GM23338 (cell line): ENCODE results near the gene MYO1D. TPM values are rescaled to one million over a fixed set of nuclear protein-coding genes. Genes with fewer than 3 reads are reported as not detected.

ENCODE experiments used
- ATAC-seq: fragments of 200-7000 bp; cut with Tn5 transposase; 3 replicates; pipeline ENCODE4 v1.9.1; 2020
- DNase-seq: peaks from one replicate; pipeline ENCODE4 v3.0.0-alpha.2; 2015; ENCODE audit warnings: low spot score
- H2AFZ ChIP-seq: fragments of 200-600 bp; sonication (generic); 2 replicates; pipeline ENCODE4 v1.8.0; 2016; ENCODE audit warnings: antibody characterized with exemption, mild to moderate bottlenecking, moderate library complexity
- H3F3A ChIP-seq: fragments of 200-600 bp; sonication (generic); replicated peaks from 2 replicates; pipeline ENCODE4 v1.8.0; 2017; ENCODE audit warnings: antibody characterized with exemption, mixed run types, low read depth
- H3K27ac ChIP-seq: fragments of 200-600 bp; sonication (generic); 2 replicates; pipeline ENCODE4 v1.6.1; 2016; ENCODE audit warnings: low read depth
- H3K27me3 ChIP-seq: fragments of 200-600 bp; sonication (generic); 2 replicates; pipeline ENCODE4 v1.8.0; 2016; ENCODE audit warnings: mild to moderate bottlenecking, mixed run types, moderate library complexity; ENCODE audit not compliant: insufficient read depth
- H3K36me3 ChIP-seq: fragments of 200-600 bp; sonication (generic); 2 replicates; pipeline ENCODE4 v1.8.0; 2016; ENCODE audit warnings: mild to moderate bottlenecking; ENCODE audit not compliant: insufficient read depth
- H3K4me1 ChIP-seq: fragments of 200-600 bp; sonication (generic); 2 replicates; pipeline ENCODE4 v1.8.0; 2016; ENCODE audit warnings: mild to moderate bottlenecking, moderate library complexity; ENCODE audit not compliant: insufficient read depth
- H3K4me2 ChIP-seq: fragments of 200-600 bp; sonication (generic); 2 replicates; pipeline ENCODE4 v1.7.1; 2017; ENCODE audit warnings: mixed run types
- H3K4me3 ChIP-seq: fragments of 200-600 bp; sonication (generic); 2 replicates; pipeline ENCODE4 v1.6.1; 2016; ENCODE audit warnings: mixed run types
- H3K79me2 ChIP-seq: fragments of 200-600 bp; sonication (generic); replicated peaks from 2 replicates; pipeline ENCODE4 v1.8.0; 2017; ENCODE audit warnings: mild to moderate bottlenecking; ENCODE audit not compliant: insufficient read depth
- H3K9me2 ChIP-seq: fragments of 200-600 bp; sonication (generic); 2 replicates; pipeline ENCODE4 v1.8.0; 2017; ENCODE audit not compliant: insufficient read depth
- H4K20me1 ChIP-seq: fragments of 200-600 bp; sonication (generic); replicated peaks from 2 replicates; pipeline ENCODE4 v1.8.0; 2017; ENCODE audit warnings: mild to moderate bottlenecking; ENCODE audit not compliant: insufficient read depth
- H3K27ac Mint-ChIP-seq: 2 replicates; pipeline ENCODE4 v1.8.0; 2020; ENCODE audit warnings: inconsistent platforms, mild to moderate bottlenecking, moderate library complexity, mixed read lengths
- H3K27me3 Mint-ChIP-seq: 3 replicates; pipeline ENCODE4 v1.8.0; 2022; ENCODE audit warnings: low read depth, mild to moderate bottlenecking, moderate library complexity, mixed read lengths, inconsistent platforms; ENCODE audit not compliant: insufficient read depth, poor library complexity
- H3K36me3 Mint-ChIP-seq: 3 replicates; pipeline ENCODE4 v1.8.0; 2021; ENCODE audit warnings: low read depth, mild to moderate bottlenecking, inconsistent platforms, moderate library complexity, mixed read lengths
- H3K4me1 Mint-ChIP-seq: 3 replicates; pipeline ENCODE4 v1.8.0; 2020; ENCODE audit warnings: mild to moderate bottlenecking, inconsistent platforms, mixed read lengths
- H3K4me3 Mint-ChIP-seq: 3 replicates; pipeline ENCODE4 v1.8.0; 2021; ENCODE audit warnings: moderate library complexity, mild to moderate bottlenecking, inconsistent platforms, mixed read lengths
- H3K9me3 Mint-ChIP-seq: 3 replicates; pipeline ENCODE4 v1.8.0; 2020; ENCODE audit warnings: moderate library complexity, mild to moderate bottlenecking, inconsistent platforms, mixed read lengths
- CREB1 ChIP-seq: fragments of 250-450 bp; sonication (Bioruptor Pico); IDR thresholded peaks from 2 replicates; pipeline ENCODE4 v1.5.0; 2020; ENCODE audit warnings: low read depth, mild to moderate bottlenecking, moderate library complexity
- EZH2 ChIP-seq: fragments of 200-600 bp; sonication (generic); IDR thresholded peaks from one replicate; pipeline ENCODE4 v1.8.0; 2017; ENCODE audit warnings: antibody characterized with exemption, mild to moderate bottlenecking, low read depth; ENCODE audit not compliant: unreplicated experiment
- EZH2phosphoT487 ChIP-seq: fragments of 200-600 bp; sonication (generic); IDR thresholded peaks from one replicate; pipeline ENCODE4 v1.8.1; 2018; ENCODE audit warnings: antibody characterized with exemption; ENCODE audit not compliant: unreplicated experiment
- JUNB ChIP-seq: IDR thresholded peaks from one replicate; pipeline ENCODE4 v1.6.1; 2016; ENCODE audit warnings: antibody characterized with exemption; ENCODE audit not compliant: unreplicated experiment
- NANOG ChIP-seq: IDR thresholded peaks from 2 replicates; pipeline ENCODE4 v1.6.1; 2016; ENCODE audit warnings: antibody characterized with exemption, borderline replicate concordance
- POLR2AphosphoS5 ChIP-seq: IDR thresholded peaks from 2 replicates; pipeline ENCODE4 v1.6.1; 2016; ENCODE audit warnings: antibody characterized with exemption, low read depth
- STAT1 ChIP-seq: IDR thresholded peaks from one replicate; pipeline ENCODE4 v1.6.1; 2016; ENCODE audit warnings: antibody characterized with exemption; ENCODE audit not compliant: unreplicated experiment
- ZNF114 ChIP-seq: fragments of 250-450 bp; sonication (Bioruptor Pico); IDR thresholded peaks from 2 replicates; pipeline ENCODE4 v1.5.0; 2020; ENCODE audit warnings: mild to moderate bottlenecking, moderate library complexity
- ZNF331 ChIP-seq: fragments of 250-450 bp; sonication (Bioruptor Pico); IDR thresholded peaks from 2 replicates; pipeline ENCODE4 v1.5.0; 2020; ENCODE audit warnings: low read depth, mild to moderate bottlenecking, moderate library complexity
- polyA plus RNA-seq: library from polyadenylated mRNA; unstranded; fragments of >200 nt; fragmentation: Nextera tagmentation; extraction: Ambion mirVana; gene quantifications from 2 replicates; pipeline ENCODE4 v1.2.1, GENCODE V29; 2016
- total RNA-seq: library from RNA; depleted of rRNA; stranded (reverse); fragments of >200 nt; shearing (Covaris generic); gene quantifications from 2 replicates; pipeline ENCODE4 v1.2.3, GENCODE V29; 2014
- TF ChIP-seq, protein P1 (sequence below): IDR thresholded peaks from one replicate; pipeline ENCODE4 v1.6.1; 2018; ENCODE audit warnings: antibody characterized with exemption; ENCODE audit not compliant: unreplicated experiment
- TF ChIP-seq, protein P2 (sequence below), 2 experiments: fragments of 200-600 bp in 1 of 2; sonication (generic) in 1 of 2; conservative IDR thresholded peaks; 2 replicates each; pipeline versions ENCODE4 v1.5.1 to v1.6.1; 2016 to 2017; ENCODE audit warnings: antibody characterized with exemption in 2 of 2, low read depth in 2 of 2, mild to moderate bottlenecking in 2 of 2, moderate library complexity in 1 of 2
- TF ChIP-seq, protein P3 (sequence below): IDR thresholded peaks from 2 replicates; pipeline ENCODE4 v1.6.1; 2016; ENCODE audit warnings: antibody characterized with exemption
- TF ChIP-seq, protein P4 (sequence below): fragments of 250-450 bp; sonication (Bioruptor Pico); IDR thresholded peaks from 2 replicates; pipeline ENCODE4 v1.5.0; 2020; ENCODE audit warnings: mild to moderate bottlenecking, moderate library complexity

Gene MYO1D
- total and polyA plus RNA-seq, 2 experiments from 2014 or later, result 8.6 to 28.6 TPM

DNA sequence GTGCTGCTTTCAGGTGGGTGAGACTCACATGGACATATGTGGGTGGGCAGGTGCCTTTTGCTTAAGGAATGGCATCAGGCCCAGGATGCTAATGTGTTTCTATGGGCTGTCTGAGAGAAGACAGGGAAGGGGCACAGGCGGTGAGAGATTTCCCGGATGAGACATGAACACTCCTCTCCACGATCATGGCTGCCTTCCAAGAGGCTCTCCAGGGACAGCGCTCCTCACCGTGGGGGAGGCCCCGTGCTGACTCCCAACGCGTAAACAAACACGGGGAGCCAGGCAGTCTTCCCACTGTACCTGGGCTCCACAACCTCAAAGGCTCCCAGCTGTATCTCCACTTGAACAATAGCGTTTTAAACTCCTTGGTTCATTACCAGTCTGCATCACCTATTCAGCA, 347.3 kb downstream of the MYO1D start (continued):
- TF ChIP-seq STAT1 (no peak), EZH2 (no peak), NANOG (no peak), POLR2AphosphoS5 (no peak), EZH2phosphoT487 (no peak)
- TF ChIP-seq, protein P1, sequence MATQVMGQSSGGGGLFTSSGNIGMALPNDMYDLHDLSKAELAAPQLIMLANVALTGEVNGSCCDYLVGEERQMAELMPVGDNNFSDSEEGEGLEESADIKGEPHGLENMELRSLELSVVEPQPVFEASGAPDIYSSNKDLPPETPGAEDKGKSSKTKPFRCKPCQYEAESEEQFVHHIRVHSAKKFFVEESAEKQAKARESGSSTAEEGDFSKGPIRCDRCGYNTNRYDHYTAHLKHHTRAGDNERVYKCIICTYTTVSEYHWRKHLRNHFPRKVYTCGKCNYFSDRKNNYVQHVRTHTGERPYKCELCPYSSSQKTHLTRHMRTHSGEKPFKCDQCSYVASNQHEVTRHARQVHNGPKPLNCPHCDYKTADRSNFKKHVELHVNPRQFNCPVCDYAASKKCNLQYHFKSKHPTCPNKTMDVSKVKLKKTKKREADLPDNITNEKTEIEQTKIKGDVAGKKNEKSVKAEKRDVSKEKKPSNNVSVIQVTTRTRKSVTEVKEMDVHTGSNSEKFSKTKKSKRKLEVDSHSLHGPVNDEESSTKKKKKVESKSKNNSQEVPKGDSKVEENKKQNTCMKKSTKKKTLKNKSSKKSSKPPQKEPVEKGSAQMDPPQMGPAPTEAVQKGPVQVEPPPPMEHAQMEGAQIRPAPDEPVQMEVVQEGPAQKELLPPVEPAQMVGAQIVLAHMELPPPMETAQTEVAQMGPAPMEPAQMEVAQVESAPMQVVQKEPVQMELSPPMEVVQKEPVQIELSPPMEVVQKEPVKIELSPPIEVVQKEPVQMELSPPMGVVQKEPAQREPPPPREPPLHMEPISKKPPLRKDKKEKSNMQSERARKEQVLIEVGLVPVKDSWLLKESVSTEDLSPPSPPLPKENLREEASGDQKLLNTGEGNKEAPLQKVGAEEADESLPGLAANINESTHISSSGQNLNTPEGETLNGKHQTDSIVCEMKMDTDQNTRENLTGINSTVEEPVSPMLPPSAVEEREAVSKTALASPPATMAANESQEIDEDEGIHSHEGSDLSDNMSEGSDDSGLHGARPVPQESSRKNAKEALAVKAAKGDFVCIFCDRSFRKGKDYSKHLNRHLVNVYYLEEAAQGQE, result no peak

DNA sequence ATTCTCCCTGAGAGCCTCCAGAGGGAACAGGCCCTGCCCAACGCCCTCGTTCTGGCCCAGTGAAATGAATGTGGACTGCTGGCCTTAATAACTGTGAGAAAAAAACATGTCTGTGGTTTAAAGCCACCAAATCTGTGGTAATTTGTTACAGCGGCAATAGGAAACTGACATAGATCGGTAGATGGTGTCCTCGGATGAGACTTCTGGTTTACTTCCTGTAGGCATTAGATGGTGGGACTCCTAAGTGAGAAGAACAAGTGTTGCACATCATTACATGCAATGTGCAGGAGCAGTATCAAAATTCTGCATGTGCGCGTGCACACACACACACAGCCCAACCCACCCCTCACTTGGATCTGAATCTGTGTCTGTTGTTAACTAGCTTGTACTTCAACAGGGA, 348.1 kb downstream of the MYO1D start:
- H3K36me3 Mint-ChIP-seq, result no peaks in the 10 kb centered on the region
- no peak overlapping the region for H2AFZ ChIP-seq
- no peaks in the 10 kb centered on the region for H3K9me2 ChIP-seq
- no peaks in the 10 kb centered on the region for H3F3A ChIP-seq
- DNase-seq, result no peak
- no peak overlapping the region for H3K27ac Mint-ChIP-seq
- peaks cover 3% of the 10 kb centered on the region; the same call in 2 of the 3 replicates for H3K4me1 Mint-ChIP-seq
- H3K4me3 Mint-ChIP-seq, result no peak overlapping the region
- peaks cover 2% of the 10 kb centered on the region for H3K27me3 Mint-ChIP-seq
- H3K9me3 Mint-ChIP-seq, result no peaks in the 10 kb centered on the region
- no peak overlapping the region for H3K4me2 ChIP-seq
- H3K36me3 ChIP-seq, result no peaks in the 10 kb centered on the region
- H3K4me1 ChIP-seq, result peaks cover 2% of the 10 kb centered on the region
- no peak for ATAC-seq
- no peaks in the 10 kb centered on the region for H3K79me2 ChIP-seq
- no peak overlapping the region for H3K4me3 ChIP-seq
- no peak for TF ChIP-seq NANOG
- TF ChIP-seq, protein P2, sequence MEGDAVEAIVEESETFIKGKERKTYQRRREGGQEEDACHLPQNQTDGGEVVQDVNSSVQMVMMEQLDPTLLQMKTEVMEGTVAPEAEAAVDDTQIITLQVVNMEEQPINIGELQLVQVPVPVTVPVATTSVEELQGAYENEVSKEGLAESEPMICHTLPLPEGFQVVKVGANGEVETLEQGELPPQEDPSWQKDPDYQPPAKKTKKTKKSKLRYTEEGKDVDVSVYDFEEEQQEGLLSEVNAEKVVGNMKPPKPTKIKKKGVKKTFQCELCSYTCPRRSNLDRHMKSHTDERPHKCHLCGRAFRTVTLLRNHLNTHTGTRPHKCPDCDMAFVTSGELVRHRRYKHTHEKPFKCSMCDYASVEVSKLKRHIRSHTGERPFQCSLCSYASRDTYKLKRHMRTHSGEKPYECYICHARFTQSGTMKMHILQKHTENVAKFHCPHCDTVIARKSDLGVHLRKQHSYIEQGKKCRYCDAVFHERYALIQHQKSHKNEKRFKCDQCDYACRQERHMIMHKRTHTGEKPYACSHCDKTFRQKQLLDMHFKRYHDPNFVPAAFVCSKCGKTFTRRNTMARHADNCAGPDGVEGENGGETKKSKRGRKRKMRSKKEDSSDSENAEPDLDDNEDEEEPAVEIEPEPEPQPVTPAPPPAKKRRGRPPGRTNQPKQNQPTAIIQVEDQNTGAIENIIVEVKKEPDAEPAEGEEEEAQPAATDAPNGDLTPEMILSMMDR (conservative IDR thresholded peaks at IDR 0.05; ENCODE audit: low read depth in 2 of 2), result no peak
- TF ChIP-seq ZNF331, result no peak
- no peak for TF ChIP-seq EZH2phosphoT487
- TF ChIP-seq, protein P3, sequence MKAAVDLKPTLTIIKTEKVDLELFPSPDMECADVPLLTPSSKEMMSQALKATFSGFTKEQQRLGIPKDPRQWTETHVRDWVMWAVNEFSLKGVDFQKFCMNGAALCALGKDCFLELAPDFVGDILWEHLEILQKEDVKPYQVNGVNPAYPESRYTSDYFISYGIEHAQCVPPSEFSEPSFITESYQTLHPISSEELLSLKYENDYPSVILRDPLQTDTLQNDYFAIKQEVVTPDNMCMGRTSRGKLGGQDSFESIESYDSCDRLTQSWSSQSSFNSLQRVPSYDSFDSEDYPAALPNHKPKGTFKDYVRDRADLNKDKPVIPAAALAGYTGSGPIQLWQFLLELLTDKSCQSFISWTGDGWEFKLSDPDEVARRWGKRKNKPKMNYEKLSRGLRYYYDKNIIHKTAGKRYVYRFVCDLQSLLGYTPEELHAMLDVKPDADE, result no peak
- TF ChIP-seq POLR2AphosphoS5, result no peak
- TF ChIP-seq, protein P4, sequence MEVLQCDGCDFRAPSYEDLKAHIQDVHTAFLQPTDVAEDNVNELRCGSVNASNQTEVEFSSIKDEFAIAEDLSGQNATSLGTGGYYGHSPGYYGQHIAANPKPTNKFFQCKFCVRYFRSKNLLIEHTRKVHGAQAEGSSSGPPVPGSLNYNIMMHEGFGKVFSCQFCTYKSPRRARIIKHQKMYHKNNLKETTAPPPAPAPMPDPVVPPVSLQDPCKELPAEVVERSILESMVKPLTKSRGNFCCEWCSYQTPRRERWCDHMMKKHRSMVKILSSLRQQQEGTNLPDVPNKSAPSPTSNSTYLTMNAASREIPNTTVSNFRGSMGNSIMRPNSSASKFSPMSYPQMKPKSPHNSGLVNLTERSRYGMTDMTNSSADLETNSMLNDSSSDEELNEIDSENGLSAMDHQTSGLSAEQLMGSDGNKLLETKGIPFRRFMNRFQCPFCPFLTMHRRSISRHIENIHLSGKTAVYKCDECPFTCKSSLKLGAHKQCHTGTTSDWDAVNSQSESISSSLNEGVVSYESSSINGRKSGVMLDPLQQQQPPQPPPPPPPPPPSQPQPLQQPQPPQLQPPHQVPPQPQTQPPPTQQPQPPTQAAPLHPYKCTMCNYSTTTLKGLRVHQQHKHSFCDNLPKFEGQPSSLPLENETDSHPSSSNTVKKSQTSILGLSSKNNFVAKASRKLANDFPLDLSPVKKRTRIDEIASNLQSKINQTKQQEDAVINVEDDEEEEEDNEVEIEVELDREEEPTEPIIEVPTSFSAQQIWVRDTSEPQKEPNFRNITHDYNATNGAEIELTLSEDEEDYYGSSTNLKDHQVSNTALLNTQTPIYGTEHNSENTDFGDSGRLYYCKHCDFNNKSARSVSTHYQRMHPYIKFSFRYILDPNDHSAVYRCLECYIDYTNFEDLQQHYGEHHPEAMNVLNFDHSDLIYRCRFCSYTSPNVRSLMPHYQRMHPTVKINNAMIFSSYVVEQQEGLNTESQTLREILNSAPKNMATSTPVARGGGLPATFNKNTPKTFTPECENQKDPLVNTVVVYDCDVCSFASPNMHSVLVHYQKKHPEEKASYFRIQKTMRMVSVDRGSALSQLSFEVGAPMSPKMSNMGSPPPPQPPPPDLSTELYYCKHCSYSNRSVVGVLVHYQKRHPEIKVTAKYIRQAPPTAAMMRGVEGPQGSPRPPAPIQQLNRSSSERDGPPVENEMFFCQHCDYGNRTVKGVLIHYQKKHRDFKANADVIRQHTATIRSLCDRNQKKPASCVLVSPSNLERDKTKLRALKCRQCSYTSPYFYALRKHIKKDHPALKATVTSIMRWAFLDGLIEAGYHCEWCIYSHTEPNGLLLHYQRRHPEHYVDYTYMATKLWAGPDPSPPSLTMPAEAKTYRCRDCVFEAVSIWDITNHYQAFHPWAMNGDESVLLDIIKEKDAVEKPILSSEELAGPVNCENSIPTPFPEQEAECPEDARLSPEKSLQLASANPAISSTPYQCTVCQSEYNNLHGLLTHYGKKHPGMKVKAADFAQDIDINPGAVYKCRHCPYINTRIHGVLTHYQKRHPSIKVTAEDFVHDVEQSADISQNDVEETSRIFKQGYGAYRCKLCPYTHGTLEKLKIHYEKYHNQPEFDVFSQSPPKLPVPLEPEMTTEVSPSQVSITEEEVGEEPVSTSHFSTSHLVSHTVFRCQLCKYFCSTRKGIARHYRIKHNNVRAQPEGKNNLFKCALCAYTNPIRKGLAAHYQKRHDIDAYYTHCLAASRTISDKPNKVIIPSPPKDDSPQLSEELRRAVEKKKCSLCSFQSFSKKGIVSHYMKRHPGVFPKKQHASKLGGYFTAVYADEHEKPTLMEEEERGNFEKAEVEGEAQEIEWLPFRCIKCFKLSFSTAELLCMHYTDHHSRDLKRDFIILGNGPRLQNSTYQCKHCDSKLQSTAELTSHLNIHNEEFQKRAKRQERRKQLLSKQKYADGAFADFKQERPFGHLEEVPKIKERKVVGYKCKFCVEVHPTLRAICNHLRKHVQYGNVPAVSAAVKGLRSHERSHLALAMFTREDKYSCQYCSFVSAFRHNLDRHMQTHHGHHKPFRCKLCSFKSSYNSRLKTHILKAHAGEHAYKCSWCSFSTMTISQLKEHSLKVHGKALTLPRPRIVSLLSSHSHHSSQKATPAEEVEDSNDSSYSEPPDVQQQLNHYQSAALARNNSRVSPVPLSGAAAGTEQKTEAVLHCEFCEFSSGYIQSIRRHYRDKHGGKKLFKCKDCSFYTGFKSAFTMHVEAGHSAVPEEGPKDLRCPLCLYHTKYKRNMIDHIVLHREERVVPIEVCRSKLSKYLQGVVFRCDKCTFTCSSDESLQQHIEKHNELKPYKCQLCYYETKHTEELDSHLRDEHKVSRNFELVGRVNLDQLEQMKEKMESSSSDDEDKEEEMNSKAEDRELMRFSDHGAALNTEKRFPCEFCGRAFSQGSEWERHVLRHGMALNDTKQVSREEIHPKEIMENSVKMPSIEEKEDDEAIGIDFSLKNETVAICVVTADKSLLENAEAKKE (CRISPR knock-in tag), result no peak
- no peak for TF ChIP-seq ZNF114 (CRISPR knock-in tag)
- no peak for TF ChIP-seq CREB1 (CRISPR knock-in tag)
- TF ChIP-seq JUNB, result no peak
- no peaks in the 10 kb centered on the region for H3K27me3 ChIP-seq
- no peaks in the 10 kb centered on the region for H4K20me1 ChIP-seq
- no peak overlapping the region for H3K27ac ChIP-seq
